DMS153 treated with DMSO at 0.1 percent for 48 hours (cell line): Measurements from ENCODE around the gene ANKRD11.
A peak's percentile ranks its signal among the peaks of the same experiment; 100 is the strongest.
"Not testable (repeated sequence)": the region's sequence is repeated elsewhere in the genome, so short reads cannot be mapped to it uniquely, and the experiment has no call there.

Source experiments
- DNase-seq: peaks from one replicate; lab custom pipeline; 2025; ENCODE audit not compliant: unreplicated experiment; lab: John Stamatoyannopoulos, UW

ANKRD11 gene

DNA sequence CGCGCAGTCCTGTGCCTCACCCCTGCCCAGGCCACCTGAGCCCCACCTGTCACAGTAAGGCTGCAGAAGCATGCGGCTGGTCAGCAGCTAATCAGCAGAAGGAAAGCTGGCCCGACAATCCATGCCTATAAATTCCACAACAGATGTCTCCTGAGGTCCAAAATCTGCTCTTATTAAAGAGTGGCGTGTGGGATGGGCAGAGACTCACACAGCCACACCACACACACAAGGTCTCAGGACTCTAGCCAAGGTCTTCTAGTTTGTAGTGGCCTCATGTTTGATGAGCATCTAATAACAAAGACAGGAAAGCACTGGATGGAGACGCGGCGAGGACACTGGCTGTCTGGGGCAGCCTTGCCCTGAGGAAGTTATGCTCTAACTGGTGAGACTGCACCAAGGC, 55.9 kb downstream of the ANKRD11 start:
- DNase-seq: no peak

GRCh38 chr16:89433363-89433984, 56.9 kb downstream of the ANKRD11 start:
- not testable (repeated sequence) for DNase-seq

DNA sequence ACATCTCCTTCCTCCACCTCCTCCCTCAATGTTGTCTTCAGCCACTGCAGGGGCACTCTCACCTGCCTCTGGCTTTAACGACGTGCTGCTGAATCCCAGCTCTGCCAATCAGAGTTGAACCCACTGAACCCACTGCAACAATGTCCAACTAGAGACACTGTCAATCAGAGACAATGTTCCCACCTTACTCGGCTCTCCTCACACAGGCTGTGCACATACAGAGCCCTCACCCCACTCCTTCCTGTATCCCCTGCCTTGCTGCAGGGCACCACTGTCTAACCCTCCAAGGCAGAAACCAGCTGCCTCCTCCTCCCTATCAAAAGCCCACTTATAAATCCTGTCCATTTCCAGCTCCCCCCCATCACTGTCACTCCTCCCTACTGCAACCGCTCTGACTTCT, 58.7 kb downstream of the ANKRD11 start:
- DNase-seq: no peak

GRCh38 chr16:89431158-89431584, 59.2 kb downstream of the ANKRD11 start:
- DNase-seq: peak; percentile 39

GRCh38 chr16:89430436-89431157, 59.8 kb downstream of the ANKRD11 start:
- DNase-seq: no peak

DNA sequence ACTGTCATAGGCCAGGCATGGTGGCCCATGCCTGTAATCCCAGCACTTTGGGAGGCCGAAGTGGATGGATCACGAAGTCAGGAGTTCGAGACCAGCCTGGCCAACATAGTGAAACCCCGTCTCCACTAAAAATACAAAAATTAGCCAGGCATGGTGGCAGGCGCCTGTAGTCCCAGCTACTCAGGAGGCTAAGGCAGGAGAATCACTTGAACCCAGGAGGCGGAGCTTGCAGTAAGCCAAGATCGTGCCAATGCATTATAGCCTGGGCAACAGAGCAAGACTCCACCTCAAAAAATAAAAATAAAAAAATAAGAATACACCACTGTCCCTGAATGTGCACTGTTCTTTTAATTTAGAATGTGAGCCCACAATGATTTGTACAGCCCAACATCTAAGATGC, 61.8 kb downstream of the ANKRD11 start:
- DNase-seq: not testable (repeated sequence)

DNA sequence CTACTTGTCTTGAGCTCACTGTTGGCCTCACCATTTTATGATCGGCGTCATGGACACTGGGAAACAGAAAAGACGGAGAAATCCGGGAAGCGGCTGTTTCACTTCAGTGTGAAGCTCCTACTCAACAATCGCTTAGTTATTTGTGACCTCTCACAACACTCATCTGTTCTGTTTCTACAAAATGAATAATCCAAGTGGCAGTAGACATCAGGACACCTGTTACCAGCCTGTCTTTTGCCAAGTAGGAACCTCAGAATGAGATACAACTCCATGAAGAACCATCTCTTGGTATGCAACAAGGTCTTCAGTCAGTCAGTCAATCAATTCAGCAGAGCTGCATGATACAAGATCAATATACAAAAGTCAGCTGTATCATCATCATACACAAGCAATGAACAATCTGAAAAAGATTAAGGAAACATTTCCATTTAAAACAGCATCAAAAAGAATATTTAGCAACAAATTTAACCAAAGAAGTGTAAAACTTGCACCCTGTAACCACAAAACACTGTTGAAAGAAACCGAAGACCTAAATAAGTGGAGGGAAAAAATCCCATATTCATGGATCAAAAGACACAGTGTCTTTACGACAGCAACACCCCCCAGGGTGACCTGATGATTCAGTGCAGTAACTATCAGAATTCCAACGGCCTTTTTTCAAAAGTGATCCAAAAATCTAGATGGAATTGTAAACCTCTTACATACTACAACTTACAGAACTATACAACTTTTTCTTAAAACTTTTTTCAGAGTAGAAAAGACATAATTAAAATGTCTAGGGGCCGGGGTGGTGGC, 63.4 kb downstream of the ANKRD11 start:
- DNase-seq: no peak

GRCh38 chr16:89425523-89425922, 64.8 kb downstream of the ANKRD11 start:
- no peak for DNase-seq

GRCh38 chr16:89423681-89424260, 66.6 kb downstream of the ANKRD11 start:
- DNase-seq: no peak

DNA sequence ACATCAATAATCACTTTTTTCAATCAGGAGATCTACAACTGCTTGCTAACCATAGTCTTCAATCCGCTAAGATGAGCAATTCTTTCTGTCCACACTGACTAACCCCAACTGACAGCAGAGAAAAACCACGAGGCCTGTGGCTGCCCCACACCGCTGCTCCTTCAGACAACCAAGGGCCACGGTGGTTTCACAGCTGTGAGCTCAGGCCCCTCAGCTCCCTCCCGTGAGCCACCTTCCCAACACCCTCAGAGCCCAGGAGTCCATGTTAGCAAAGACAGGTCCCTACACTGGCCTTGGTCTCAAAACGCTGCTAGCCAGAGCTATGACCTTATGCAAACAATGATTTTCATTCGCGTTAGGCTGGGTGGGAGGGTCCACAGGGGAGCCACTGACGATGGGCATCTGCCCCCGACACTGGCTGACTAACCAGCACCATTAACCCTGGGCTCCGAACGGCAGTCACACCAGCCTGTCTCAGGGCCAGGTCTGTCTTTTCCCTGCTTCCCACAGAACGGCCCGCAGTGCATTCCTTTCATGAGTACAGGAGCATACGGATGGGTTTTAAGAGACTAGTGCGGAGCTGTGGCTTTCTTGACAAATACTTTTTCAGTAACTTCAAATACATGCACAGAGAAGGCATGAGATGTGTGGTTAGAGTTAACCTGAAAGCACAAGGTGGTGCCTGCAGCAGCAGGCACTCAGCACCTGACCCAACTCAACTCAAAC, 67.3 kb downstream of the ANKRD11 start:
- DNase-seq: no peak

DNA sequence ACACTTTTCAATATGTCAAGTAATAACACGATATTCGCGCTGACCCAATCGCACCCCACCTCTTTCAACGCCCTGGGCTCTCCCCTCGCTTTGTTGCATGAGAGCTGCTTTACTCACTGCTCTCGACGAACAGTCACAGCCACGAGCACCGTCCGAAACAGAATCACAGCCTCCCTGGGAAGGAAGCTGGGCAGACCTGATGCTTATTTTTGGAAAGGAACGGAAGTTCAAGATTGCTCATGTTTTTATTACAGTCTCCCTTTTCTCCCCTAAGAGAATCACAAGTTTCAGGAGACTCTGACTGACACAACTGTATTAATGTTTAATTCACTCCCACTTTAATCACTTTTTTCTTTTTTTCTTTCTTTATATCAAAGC, 67.8 kb downstream of the ANKRD11 start:
- no peak for DNase-seq

DNA sequence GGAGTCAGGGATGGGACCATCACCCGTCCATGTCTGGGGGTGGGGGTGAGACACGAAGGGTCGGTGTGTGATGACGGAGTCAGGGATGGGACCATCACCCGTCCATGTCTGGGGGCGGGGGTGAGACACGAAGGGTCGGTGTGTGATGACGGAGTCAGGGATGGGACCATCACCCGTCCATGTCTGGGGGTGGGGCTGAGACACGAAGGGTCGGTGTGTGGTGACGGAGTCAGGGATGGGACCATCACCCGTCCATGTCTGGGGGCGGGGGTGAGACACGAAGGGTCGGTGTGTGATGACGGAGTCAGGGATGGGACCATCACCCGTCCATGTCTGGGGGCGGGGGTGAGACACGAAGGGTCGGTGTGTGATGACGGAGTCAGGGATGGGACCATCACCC, 69.1 kb downstream of the ANKRD11 start:
- DNase-seq: not testable (repeated sequence)

GRCh38 chr16:89420204-89420603, 70.2 kb downstream of the ANKRD11 start:
- no peak for DNase-seq

DNA sequence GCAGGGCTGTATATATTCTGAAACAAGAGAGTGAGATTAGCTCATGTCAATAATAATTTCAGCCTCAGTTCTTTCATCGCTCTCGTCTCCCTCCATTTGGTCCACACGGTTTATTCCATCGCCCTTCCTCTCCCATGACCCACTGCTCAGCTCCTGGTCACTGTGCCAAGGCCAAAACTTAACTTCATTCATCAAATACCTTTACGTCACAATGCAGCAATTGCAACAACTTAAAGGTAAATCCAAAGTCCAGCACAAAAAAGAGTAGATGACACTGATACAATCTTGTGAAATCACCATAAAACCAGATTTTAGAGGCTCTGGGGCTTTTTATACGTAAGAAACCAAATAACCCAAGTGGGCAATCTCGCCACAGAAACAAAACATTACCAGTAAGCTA, 72.0 kb downstream of the ANKRD11 start:
- DNase-seq: no peak

DNA sequence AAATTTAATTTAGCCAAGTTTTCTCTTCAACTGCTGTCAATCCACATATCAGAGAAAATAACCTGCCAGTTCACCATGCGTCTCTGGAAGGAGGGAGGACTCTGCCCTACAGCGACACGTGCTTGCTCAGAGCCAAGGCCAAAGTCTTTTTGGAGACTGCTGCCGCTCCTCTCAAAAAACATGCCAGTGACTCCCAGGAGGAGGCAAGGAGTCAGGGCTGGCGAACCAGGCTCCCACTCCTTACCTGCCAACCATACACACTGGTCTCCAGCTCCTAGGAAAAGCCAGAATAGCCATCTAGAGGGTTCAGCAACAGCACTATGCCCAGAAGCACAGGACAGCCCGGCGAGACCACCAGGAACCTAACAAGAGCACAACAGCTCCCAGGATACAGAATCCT, 73.0 kb downstream of the ANKRD11 start:
- no peak for DNase-seq

- no peak for DNase-seq
Observed at GRCh38 chr16:89413811-89414585, 76.4 kb downstream of the ANKRD11 start.

DNA sequence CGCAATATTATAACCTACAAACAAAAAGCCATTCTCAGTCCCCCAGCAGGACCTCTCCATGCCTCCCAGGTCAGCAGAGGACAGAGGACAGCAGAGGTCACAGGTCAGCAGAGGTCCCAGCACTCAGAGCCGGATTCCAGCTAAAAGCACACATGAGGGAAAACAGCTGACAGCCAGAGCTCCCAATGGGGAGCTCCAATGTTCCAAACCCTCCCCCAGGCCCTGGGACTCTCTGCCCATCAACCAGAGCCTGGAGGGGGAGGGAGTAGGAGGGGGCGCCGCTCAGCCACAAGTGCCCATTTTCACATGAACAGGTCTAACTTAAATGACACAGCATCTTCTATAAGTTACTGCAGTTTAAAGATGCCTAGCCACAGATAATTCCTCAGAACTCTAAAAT, 77.5 kb downstream of the ANKRD11 start:
- DNase-seq: no peak

DNA sequence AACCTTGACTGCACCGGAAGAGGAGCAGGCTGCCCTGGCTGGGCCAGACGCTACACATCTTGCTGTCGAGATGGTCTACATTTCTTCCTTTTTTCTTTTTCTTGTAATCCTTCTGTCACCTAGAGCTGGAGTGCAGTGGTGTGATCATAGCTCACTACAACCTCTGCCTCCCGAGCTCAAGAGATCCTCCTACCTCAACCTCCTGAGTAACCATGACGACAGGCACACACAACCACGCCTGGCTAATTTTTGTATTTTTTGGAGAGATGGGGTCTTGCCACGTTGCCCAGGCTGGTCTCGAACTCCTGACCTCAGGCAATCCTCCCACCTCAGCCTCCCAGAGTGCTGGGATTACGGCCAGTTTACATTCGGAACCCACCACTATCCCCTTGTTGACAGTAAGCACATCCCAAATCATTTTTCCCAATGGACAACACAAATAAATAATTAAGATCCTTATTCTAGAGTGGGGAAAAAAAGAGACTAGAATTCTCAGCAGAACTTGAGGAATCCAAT, 79.0 kb downstream of the ANKRD11 start:
- no peak for DNase-seq

DNA sequence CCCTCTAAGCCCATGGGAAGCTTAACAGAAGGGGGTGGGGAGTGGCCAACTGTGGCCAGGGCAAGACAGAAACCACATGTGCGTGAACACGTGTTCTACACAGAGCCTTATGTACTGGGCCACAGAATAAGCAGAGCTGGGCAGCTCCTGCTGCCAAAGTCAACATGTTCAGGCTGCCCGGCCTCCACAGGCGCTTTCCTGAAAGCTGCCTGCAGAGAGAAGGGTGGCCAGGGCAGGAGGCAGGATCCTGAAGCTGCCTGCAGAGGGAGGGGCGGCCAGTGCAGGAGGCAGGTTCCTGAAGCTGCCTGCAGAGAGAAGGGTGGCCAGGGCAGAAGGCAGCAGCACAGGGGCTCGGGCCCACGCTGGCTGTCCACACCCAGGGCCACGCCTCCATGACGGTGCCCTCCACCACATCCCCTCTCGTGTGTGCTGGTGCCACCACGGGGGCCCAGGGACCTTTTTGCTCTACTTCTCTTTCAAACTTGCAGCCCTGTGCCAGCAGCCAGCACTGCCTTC, 79.5 kb downstream of the ANKRD11 start:
- peak; percentile 9 for DNase-seq

DNA sequence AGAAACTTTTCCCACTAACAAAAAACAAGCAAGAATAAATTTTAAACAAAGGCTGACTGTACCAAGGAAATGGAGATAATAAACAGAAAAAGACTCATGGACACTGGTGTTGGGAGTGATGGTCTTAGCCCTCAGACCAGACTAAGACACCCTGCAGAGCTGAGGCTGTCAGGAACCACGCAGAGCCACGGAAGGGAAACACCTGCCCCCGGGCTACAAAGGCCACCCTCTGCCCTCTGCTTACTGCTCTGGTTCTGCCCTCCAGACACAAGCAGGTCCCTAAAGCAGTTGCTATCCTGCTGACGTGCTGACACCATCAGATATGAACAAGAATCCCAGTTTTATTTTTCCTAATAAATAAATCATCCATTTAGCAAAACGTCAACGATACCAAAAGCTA, 80.0 kb downstream of the ANKRD11 start:
- no peak for DNase-seq
